WERI-Rb-1 (cell line): Measurements from ENCODE around the gene CTNNA1.
"Not testable (repeated sequence)": the region's sequence is repeated elsewhere in the genome, so short reads cannot be mapped to it uniquely, and the experiment has no call there.

Experiments
- DNase-seq: peaks from one replicate; pipeline ENCODE4 v3.0.0-alpha.2; 2020
- H3K27ac ChIP-seq: fragments of 250-450 bp; sonication (Bioruptor Pico); 2 replicates; pipeline ENCODE4 v1.5.1; 2020; ENCODE audit warnings: mild to moderate bottlenecking, moderate library complexity
- H3K27me3 ChIP-seq: fragments of 250-450 bp; sonication (Bioruptor Pico); 2 replicates; pipeline ENCODE4 v1.5.1; 2021; ENCODE audit warnings: mild to moderate bottlenecking, low read depth, moderate library complexity; ENCODE audit not compliant: insufficient read depth, severe bottlenecking
- H3K36me3 ChIP-seq: fragments of 250-450 bp; sonication (Bioruptor Pico); 2 replicates; pipeline ENCODE4 v1.5.1; 2020; ENCODE audit warnings: mild to moderate bottlenecking, moderate library complexity
- H3K4me3 ChIP-seq: 2 replicates; pipeline ENCODE4 v1.5.1; 2011; ENCODE audit warnings: low read depth, mild to moderate bottlenecking, control low read depth, low read length
- H3K9me3 ChIP-seq: fragments of 250-450 bp; sonication (Bioruptor Pico); 2 replicates; pipeline ENCODE4 v1.5.1; 2021; ENCODE audit warnings: mild to moderate bottlenecking, moderate library complexity; ENCODE audit not compliant: severe bottlenecking
- CTCF ChIP-seq: IDR thresholded peaks from 2 replicates; pipeline ENCODE4 v1.5.1; 2011; ENCODE audit warnings: low read depth, mild to moderate bottlenecking, control low read depth, inconsistent platforms, low read length

CTNNA1 gene

GRCh38 chr5:138713247-138713646 is 40.0 kb upstream of the CTNNA1 start:
- no peak for DNase-seq
- no peak for TF ChIP-seq CTCF
- no peaks in the 10 kb centered on the region for H3K36me3 ChIP-seq
- no peaks in the 10 kb centered on the region for H3K9me3 ChIP-seq
- no peak overlapping the region for H3K27ac ChIP-seq
- H3K4me3 ChIP-seq: no peak overlapping the region
- no peaks in the 10 kb centered on the region for H3K27me3 ChIP-seq

- Histone ChIP-seq H3K36me3 (no peaks in the 10 kb centered on the region), H3K27me3 (no peaks in the 10 kb centered on the region), H3K9me3 (no peaks in the 10 kb centered on the region), H3K4me3 (no peak overlapping the region), H3K27ac (no peak overlapping the region)
- no peak for DNase-seq
- no peak for TF ChIP-seq CTCF
These were observed 38.5 kb upstream of the CTNNA1 start for GRCh38 chr5:138714694-138715093.

- not testable (repeated sequence) for H3K27me3 ChIP-seq, H3K4me3 ChIP-seq, H3K9me3 ChIP-seq
These were observed 37.2 kb upstream of the CTNNA1 start for GRCh38 chr5:138715931-138716432.

GRCh38 chr5:138716456-138716924 is 36.7 kb upstream of the CTNNA1 start:
- no peaks in the 10 kb centered on the region for H3K9me3 ChIP-seq
- no peak for TF ChIP-seq CTCF
- H3K27me3 ChIP-seq: no peaks in the 10 kb centered on the region
- no peak overlapping the region for H3K4me3 ChIP-seq
- DNase-seq: no peak
- no peak overlapping the region for H3K27ac ChIP-seq
- no peaks in the 10 kb centered on the region for H3K36me3 ChIP-seq

More at GRCh38 chr5:138715931-138716432, 37.2 kb upstream of the CTNNA1 start:
- H3K36me3 ChIP-seq, DNase-seq, H3K27ac ChIP-seq: not testable (repeated sequence)

- Histone ChIP-seq H3K27ac (no peak overlapping the region), H3K9me3 (no peaks in the 10 kb centered on the region)
These were observed 35.8 kb upstream of the CTNNA1 start for GRCh38 chr5:138717399-138717798.

GRCh38 chr5:138719811-138720210 is 33.4 kb upstream of the CTNNA1 start:
- H3K36me3 ChIP-seq: no peaks in the 10 kb centered on the region
- H3K9me3 ChIP-seq: no peaks in the 10 kb centered on the region
- no peak overlapping the region for H3K4me3 ChIP-seq
- DNase-seq: no peak
- H3K27me3 ChIP-seq: no peaks in the 10 kb centered on the region
- no peak overlapping the region for H3K27ac ChIP-seq
- no peak for TF ChIP-seq CTCF

More at GRCh38 chr5:138717399-138717798, 35.8 kb upstream of the CTNNA1 start:
- H3K27me3 ChIP-seq: no peaks in the 10 kb centered on the region
- no peak overlapping the region for H3K4me3 ChIP-seq
- no peak for TF ChIP-seq CTCF
- no peaks in the 10 kb centered on the region for H3K36me3 ChIP-seq
- DNase-seq: no peak
